ENCODE data around the gene P2RX4.

GRCh38 chr12:121228919-121229665 lies 19.2 kb downstream of the P2RX4 start:
- TF ChIP-seq CTCF (IDR thresholded peaks at IDR 0.05; ENCODE audit: low read depth, low read length) (no peak), POLR2A (IDR thresholded peaks at IDR 0.05; ENCODE audit: extremely low read depth, insufficient read length) (no peak)
- TF ChIP-seq, protein P1, sequence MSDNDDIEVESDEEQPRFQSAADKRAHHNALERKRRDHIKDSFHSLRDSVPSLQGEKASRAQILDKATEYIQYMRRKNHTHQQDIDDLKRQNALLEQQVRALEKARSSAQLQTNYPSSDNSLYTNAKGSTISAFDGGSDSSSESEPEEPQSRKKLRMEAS (IDR thresholded peaks at IDR 0.05; ENCODE audit: low read depth, low read length), result no peak

Measured in NB4 (cell line).